ENCODE data around the gene SLC24A4. TPM values are rescaled to one million over a fixed set of nuclear protein-coding genes. Genes with fewer than 3 reads are reported as not detected.

SLC24A4 gene
- total RNA-seq, 1 donor from 2014 or later, result 0.36 TPM

GRCh38 chr14:92503756-92504491 is 181.0 kb downstream of the SLC24A4 start:
- peak overlapping the region; percentile 43 for H3K27ac ChIP-seq (replicated peaks)
- no peaks in the 10 kb centered on the region for H3K36me3 ChIP-seq
- TF ChIP-seq CTCF (IDR thresholded peaks at IDR 0.05; ENCODE audit: borderline replicate concordance), result no peak
- peaks cover 22% of the 10 kb centered on the region for H3K4me1 ChIP-seq
- H3K27me3 ChIP-seq (ENCODE audit: low read depth), result no peaks in the 10 kb centered on the region
- no peak overlapping the region for H3K4me3 ChIP-seq
- H3K9me3 ChIP-seq (replicated peaks), result no peaks in the 10 kb centered on the region
- no peak for DNase-seq
- intact Hi-C loops (cut with micrococcal nuclease), result no loop called here

- no peak overlapping the region for H3K4me3 ChIP-seq
- intact Hi-C loops (cut with micrococcal nuclease), result no loop called here
- peaks cover 14% of the 10 kb centered on the region for H3K4me1 ChIP-seq
- no peak for TF ChIP-seq CTCF (IDR thresholded peaks at IDR 0.05; ENCODE audit: borderline replicate concordance)
- no peak for DNase-seq
- H3K27me3 ChIP-seq (ENCODE audit: low read depth), result no peaks in the 10 kb centered on the region
- H3K36me3 ChIP-seq, result no peaks in the 10 kb centered on the region
- H3K9me3 ChIP-seq (replicated peaks), result no peaks in the 10 kb centered on the region
- H3K27ac ChIP-seq (replicated peaks), result no peak overlapping the region
Observed at GRCh38 chr14:92505826-92506225, 182.9 kb downstream of the SLC24A4 start.

- intact Hi-C loops (cut with micrococcal nuclease), result no loop called here
- Histone ChIP-seq H3K4me3 (no peak overlapping the region), H3K36me3 (no peaks in the 10 kb centered on the region), H3K4me1 (peaks cover 17% of the 10 kb centered on the region), H3K27ac (replicated peaks) (no peak overlapping the region), H3K9me3 (replicated peaks) (no peaks in the 10 kb centered on the region), H3K27me3 (ENCODE audit: low read depth) (no peaks in the 10 kb centered on the region)
- no peak for TF ChIP-seq CTCF (IDR thresholded peaks at IDR 0.05; ENCODE audit: borderline replicate concordance)
- no peak for DNase-seq
Observed at GRCh38 chr14:92506231-92506630, 183.3 kb downstream of the SLC24A4 start.

GRCh38 chr14:92507174-92507768 is 184.3 kb downstream of the SLC24A4 start:
- Histone ChIP-seq H3K36me3 (no peaks in the 10 kb centered on the region), H3K4me3 (no peak overlapping the region), H3K9me3 (replicated peaks) (no peaks in the 10 kb centered on the region), H3K27me3 (ENCODE audit: low read depth) (no peaks in the 10 kb centered on the region), H3K4me1 (peaks cover 28% of the 10 kb centered on the region), H3K27ac (replicated peaks) (no peak overlapping the region)
- DNase-seq, result no peak
- intact Hi-C loops (cut with micrococcal nuclease), result no loop called here
- no peak for TF ChIP-seq CTCF (IDR thresholded peaks at IDR 0.05; ENCODE audit: borderline replicate concordance)

- Histone ChIP-seq H3K9me3 (replicated peaks) (no peaks in the 10 kb centered on the region), H3K4me1 (peaks cover 48% of the 10 kb centered on the region), H3K27ac (replicated peaks) (peak overlapping the region; percentile 94), H3K27me3 (ENCODE audit: low read depth) (no peaks in the 10 kb centered on the region), H3K4me3 (no peak overlapping the region), H3K36me3 (no peaks in the 10 kb centered on the region)
- intact Hi-C loops (cut with micrococcal nuclease), result no loop called here
- no peak for DNase-seq
- TF ChIP-seq CTCF (IDR thresholded peaks at IDR 0.05; ENCODE audit: borderline replicate concordance), result no peak
Observed at GRCh38 chr14:92510972-92511371, 188.0 kb downstream of the SLC24A4 start.
